ENCODE measurements around the gene DNAH11. TPM values are rescaled to one million over a fixed set of nuclear protein-coding genes. Genes with fewer than 3 reads are reported as not detected.

Gene DNAH11
- total and polyA plus RNA-seq, 12 donors, result 0.03 to 0.59 (median 0.19) TPM; not detected in 2

- H3K4me3 ChIP-seq, result no peak overlapping the region
- no peak for DNase-seq
- H3K36me3 ChIP-seq, result no peaks in the 10 kb centered on the region
- H3K9me3 ChIP-seq, result peaks cover 0 to 3% (median 0%) of the 10 kb centered on the region in 11 donors
- WGBS, 2 donors, result 85% methylated on average over 6 of the region's 6 CpGs
- ATAC-seq, result no peak
- no peak for TF ChIP-seq CTCF (IDR thresholded peaks at IDR 0.05)
- H3K27me3 ChIP-seq, result no peaks in the 10 kb centered on the region
- no peak overlapping the region for H3K27ac ChIP-seq
- intact Hi-C loops (cut with DNase I), result no loop called here
- H3K4me1 ChIP-seq, result no peaks in the 10 kb centered on the region
These were observed 165.3 kb downstream of the DNAH11 start for GRCh38 chr7:21708096-21708495.

- Histone ChIP-seq H3K27ac (no peak overlapping the region), H3K9me3 (no peaks in the 10 kb centered on the region), H3K4me1 (no peaks in the 10 kb centered on the region), H3K4me3 (no peak overlapping the region), H3K36me3 (no peaks in the 10 kb centered on the region), H3K27me3 (no peaks in the 10 kb centered on the region)
- ATAC-seq, result no peak
- 85 to 86% methylated on average over 5 of the region's 5 CpGs for WGBS, 2 donors
- TF ChIP-seq CTCF (IDR thresholded peaks at IDR 0.05), result no peak
- no peak for DNase-seq
- intact Hi-C loops (cut with DNase I), result no loop called here
These were observed 174.5 kb downstream of the DNAH11 start for GRCh38 chr7:21717323-21717722.

- ATAC-seq (no peak), DNase-seq (no peak)
- no peaks in the 10 kb centered on the region for H3K27me3 ChIP-seq
- intact Hi-C loops (cut with DNase I), result no loop called here
- TF ChIP-seq CTCF (IDR thresholded peaks at IDR 0.05), result no peak
- no peaks in the 10 kb centered on the region for H3K4me1 ChIP-seq
- H3K4me3 ChIP-seq, result no peak overlapping the region
- no peak overlapping the region for H3K27ac ChIP-seq
- no peaks in the 10 kb centered on the region for H3K36me3 ChIP-seq
- H3K9me3 ChIP-seq, result no peaks in the 10 kb centered on the region
These were observed 175.6 kb downstream of the DNAH11 start for GRCh38 chr7:21718391-21718790.

- Histone ChIP-seq H3K27ac (no peak overlapping the region), H3K27me3 (no peaks in the 10 kb centered on the region), H3K9me3 (no peaks in the 10 kb centered on the region), H3K4me1 (no peaks in the 10 kb centered on the region), H3K4me3 (no peak overlapping the region), H3K36me3 (no peaks in the 10 kb centered on the region)
- intact Hi-C loops (cut with DNase I), result no loop called here
- DNase-seq, result no peak
- 52 to 64% methylated on average over 10 of the region's 10 CpGs for WGBS, 2 donors
- no peak for TF ChIP-seq CTCF (IDR thresholded peaks at IDR 0.05)
- peak in 1 of 8 donors; percentile 48 for ATAC-seq
These were observed 177.0 kb downstream of the DNAH11 start for GRCh38 chr7:21719846-21720245.

- intact Hi-C loops (cut with DNase I), result no loop called here
- 82 to 89% methylated on average over 4 of the region's 4 CpGs for WGBS, 2 donors
These were observed 179.5 kb downstream of the DNAH11 start for GRCh38 chr7:21722371-21722770.

More at GRCh38 chr7:21722371-21722770, 179.5 kb downstream of the DNAH11 start:
- ATAC-seq, result no peak
- Histone ChIP-seq H3K27me3 (no peaks in the 10 kb centered on the region), H3K9me3 (no peaks in the 10 kb centered on the region), H3K4me1 (no peaks in the 10 kb centered on the region), H3K27ac (no peak overlapping the region), H3K4me3 (no peak overlapping the region), H3K36me3 (no peaks in the 10 kb centered on the region)
- DNase-seq, result no peak
- TF ChIP-seq CTCF (IDR thresholded peaks at IDR 0.05), result peak in 2 of 9 donors; percentile 9 to 33

Measured in heart right ventricle (tissue), 16 donors.